Breast epithelium (tissue), 4 donors: Measurements from ENCODE around the gene RNFT1. TPM values are rescaled to one million over a fixed set of nuclear protein-coding genes. Genes with fewer than 3 reads are reported as not detected.
"Not testable (repeated sequence)": the region's sequence is repeated elsewhere in the genome, so short reads cannot be mapped to it uniquely, and the experiment has no call there.

Experiments used
- DNase-seq, 2 donors: peaks; one replicate each; pipeline ENCODE4 v3.0.0-alpha.2; 2019; ENCODE audit warnings: low spot score in 2 of 2
- H3K27ac ChIP-seq, 2 donors: fragments of 200-600 bp; sonication (generic) in 1 of 2; one replicate each; pipeline ENCODE4 v1.5.1; 2016 to 2019; ENCODE audit warnings: mild to moderate bottlenecking in 1 of 2
- H3K27me3 ChIP-seq, 2 donors: fragments of 200-600 bp; sonication (generic) in 1 of 2; one replicate each; pipeline versions ENCODE4 v1.5.1 to v1.6.0; 2017 to 2019; ENCODE audit warnings: control low read depth in 1 of 2, mild to moderate bottlenecking in 1 of 2
- H3K36me3 ChIP-seq: fragments of 200-600 bp; one replicate; pipeline ENCODE4 v1.5.1; 2019
- H3K4me1 ChIP-seq, 2 donors: fragments of 200-600 bp; sonication (generic); one replicate each; pipeline ENCODE4 v1.5.1; 2016 to 2019; ENCODE audit warnings: control low read depth in 1 of 2
- H3K4me3 ChIP-seq, 3 donors: fragments of 200-600 bp; sonication (generic); 1 replicate in 2 of 3; 2 replicates in 1 of 3; pipeline ENCODE4 v1.5.1; 2016 to 2019; ENCODE audit warnings: mild to moderate bottlenecking in 3 of 3, moderate library complexity in 2 of 3
- H3K9me3 ChIP-seq, 2 donors: fragments of 200-600 bp; sonication (generic) in 1 of 2; one replicate each; pipeline ENCODE4 v1.5.1; 2016 to 2019; ENCODE audit warnings: control low read depth in 1 of 2
- POLR2A ChIP-seq: fragments of 450-650 bp; IDR thresholded peaks from one replicate; pipeline ENCODE4 v1.6.1; 2016; ENCODE audit warnings: antibody characterized with exemption, mild to moderate bottlenecking, moderate library complexity
- POLR2AphosphoS5 ChIP-seq, 3 donors: sonication (generic); formaldehyde crosslinking; IDR thresholded peaks; one replicate each; pipeline ENCODE4 v1.6.1; 2017; ENCODE audit warnings: antibody characterized with exemption in 3 of 3
- intact Hi-C: fragments of 100-400 bp; cut with DNase I; formaldehyde crosslinking; loops from one replicate; pipeline ENCODE4 v1.15.1; 2023; ENCODE audit warnings: low total_unique reads
- total RNA-seq, 3 donors: library from RNA; depleted of rRNA; stranded (reverse); fragments of >200 nt; gene quantifications; one replicate each; pipeline ENCODE4 v1.1.0, GENCODE V29; 2016
- TF ChIP-seq, protein P1 (sequence below), 3 donors: fragments of 450-650 bp; IDR thresholded peaks; one replicate each; pipeline ENCODE4 v1.5.1; 2016 to 2017; ENCODE audit warnings: antibody characterized with exemption in 3 of 3, mild to moderate bottlenecking in 3 of 3, moderate library complexity in 3 of 3

Gene RNFT1
- total RNA-seq, 3 donors from 2014 or later, result 24.0 to 30.4 (median 25.6) TPM

DNA sequence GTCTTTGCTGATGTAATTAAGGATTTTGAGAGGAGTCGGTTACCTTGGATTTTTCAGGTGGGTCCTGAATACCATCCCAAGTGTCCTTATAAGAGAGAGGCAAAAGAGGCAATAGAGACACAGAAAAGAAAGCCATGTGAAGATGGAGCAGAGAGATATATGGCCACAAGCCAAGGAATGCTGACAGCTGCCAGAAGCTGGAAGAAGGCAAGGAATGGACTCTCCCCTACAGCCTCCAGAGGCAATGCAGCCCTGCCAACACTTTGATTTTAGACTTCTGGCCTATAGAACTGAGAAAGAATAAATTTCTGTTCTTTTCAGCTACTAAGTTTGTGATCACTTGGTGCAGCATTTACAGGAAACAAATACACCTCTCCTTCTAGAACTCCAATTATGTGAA lies 8.2 kb upstream of the RNFT1 start:
- H3K27ac ChIP-seq, result no peak overlapping the region
- H3K27me3 ChIP-seq, result no peaks in the 10 kb centered on the region
- H3K4me1 ChIP-seq, result no peaks in the 10 kb centered on the region
- intact Hi-C loops, result no loop called here
- H3K4me3 ChIP-seq, result no peak overlapping the region
- TF ChIP-seq POLR2A (no peak), POLR2AphosphoS5 (IDR thresholded peaks at IDR 0.05) (no peak)
- TF ChIP-seq, protein P1, sequence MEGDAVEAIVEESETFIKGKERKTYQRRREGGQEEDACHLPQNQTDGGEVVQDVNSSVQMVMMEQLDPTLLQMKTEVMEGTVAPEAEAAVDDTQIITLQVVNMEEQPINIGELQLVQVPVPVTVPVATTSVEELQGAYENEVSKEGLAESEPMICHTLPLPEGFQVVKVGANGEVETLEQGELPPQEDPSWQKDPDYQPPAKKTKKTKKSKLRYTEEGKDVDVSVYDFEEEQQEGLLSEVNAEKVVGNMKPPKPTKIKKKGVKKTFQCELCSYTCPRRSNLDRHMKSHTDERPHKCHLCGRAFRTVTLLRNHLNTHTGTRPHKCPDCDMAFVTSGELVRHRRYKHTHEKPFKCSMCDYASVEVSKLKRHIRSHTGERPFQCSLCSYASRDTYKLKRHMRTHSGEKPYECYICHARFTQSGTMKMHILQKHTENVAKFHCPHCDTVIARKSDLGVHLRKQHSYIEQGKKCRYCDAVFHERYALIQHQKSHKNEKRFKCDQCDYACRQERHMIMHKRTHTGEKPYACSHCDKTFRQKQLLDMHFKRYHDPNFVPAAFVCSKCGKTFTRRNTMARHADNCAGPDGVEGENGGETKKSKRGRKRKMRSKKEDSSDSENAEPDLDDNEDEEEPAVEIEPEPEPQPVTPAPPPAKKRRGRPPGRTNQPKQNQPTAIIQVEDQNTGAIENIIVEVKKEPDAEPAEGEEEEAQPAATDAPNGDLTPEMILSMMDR (IDR thresholded peaks at IDR 0.05), result no peak
- no peak for DNase-seq
- H3K9me3 ChIP-seq, result no peaks in the 10 kb centered on the region
- H3K36me3 ChIP-seq, result no peaks in the 10 kb centered on the region

GRCh38 chr17:59971771-59972170 lies 7.2 kb upstream of the RNFT1 start:
- DNase-seq, H3K36me3 ChIP-seq: not testable (repeated sequence)

DNA sequence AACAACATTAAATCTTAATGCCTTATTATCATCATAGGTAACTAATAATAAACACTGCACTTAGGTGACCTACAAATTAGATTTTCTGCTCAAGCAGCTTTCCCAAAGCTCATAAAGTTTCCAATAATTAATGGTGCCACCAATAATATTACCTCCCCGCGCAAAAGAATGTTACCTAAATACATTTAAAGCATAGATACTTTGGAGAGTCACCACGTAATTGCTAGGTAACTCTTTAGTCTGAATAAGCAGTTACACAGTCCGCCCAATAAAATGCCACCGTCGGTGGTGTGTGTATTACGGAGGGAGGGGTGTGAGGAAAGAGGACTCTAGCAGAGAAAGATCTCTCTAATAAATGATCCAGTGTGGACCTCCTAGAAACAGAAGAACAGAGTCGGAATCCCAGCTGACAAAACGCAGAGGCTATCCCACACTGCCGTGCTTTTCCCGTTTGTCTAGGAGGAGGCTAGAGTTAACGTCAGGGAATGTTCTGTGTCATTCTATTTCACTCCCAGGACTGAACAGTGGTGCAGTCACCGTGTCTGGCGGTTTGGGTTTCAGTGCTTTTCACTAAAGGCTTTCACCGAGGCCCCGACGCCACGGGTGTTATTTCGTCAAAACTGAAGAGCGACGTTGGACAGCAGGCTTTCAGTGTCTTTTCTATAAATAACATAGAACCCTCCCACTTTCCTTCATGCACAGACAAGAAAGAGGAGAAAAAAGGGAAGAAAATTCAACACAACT lies 630 bp downstream of the RNFT1 start:
- peak in 1 of 2 donors; percentile 37 for DNase-seq
- Histone ChIP-seq H3K27ac (peak overlapping the region; percentile 94 to 98), H3K9me3 (no peaks in the 10 kb centered on the region), H3K4me3 (peak overlapping the region; percentile 79 to 97 (median 79)), H3K4me1 (no peaks in the 10 kb centered on the region), H3K27me3 (no peaks in the 10 kb centered on the region), H3K36me3 (no peaks in the 10 kb centered on the region)
- intact Hi-C loops, result no loop called here
- TF ChIP-seq POLR2A (no peak), POLR2AphosphoS5 (IDR thresholded peaks at IDR 0.05) (no peak)
- TF ChIP-seq, protein P1 (IDR thresholded peaks at IDR 0.05), result no peak

More at GRCh38 chr17:59971771-59972170, 7.2 kb upstream of the RNFT1 start:
- H3K4me1 ChIP-seq, H3K4me3 ChIP-seq, H3K9me3 ChIP-seq, H3K27ac ChIP-seq, intact Hi-C loops, H3K27me3 ChIP-seq: not testable (repeated sequence)

DNA sequence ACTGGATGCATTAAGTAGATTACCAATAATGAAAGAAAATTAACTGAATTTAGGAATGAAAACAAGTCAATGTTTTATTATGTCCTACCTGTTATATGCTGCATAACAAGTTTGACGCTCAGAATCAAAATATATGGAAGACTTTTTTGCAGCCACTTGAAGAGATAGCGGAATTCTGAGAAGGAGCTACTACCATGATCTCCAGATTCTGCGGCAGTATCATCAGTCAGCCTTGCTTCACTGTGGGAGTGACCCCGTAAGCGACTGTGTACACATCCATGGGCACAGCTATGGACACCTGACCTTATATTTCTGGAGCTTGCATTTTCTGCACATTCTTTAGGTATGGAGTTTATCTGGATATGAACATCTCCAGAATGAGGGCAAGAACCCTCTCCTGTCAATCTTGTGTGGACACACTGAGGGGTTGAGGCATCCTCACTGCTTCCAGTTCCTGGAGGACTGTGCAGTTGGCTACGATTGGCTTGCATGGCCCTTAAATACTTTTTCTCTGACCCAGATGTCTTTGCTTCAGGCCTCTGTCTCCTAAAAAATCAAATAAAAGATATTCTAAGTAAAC lies 1.7 kb downstream of the RNFT1 start:
- TF ChIP-seq, protein P1 (IDR thresholded peaks at IDR 0.05), result no peak
- TF ChIP-seq POLR2AphosphoS5 (IDR thresholded peaks at IDR 0.05) (no peak), POLR2A (no peak)
- no peaks in the 10 kb centered on the region for H3K27me3 ChIP-seq
- intact Hi-C loops, result no loop called here
- no peaks in the 10 kb centered on the region for H3K4me1 ChIP-seq
- H3K36me3 ChIP-seq, result no peaks in the 10 kb centered on the region
- no peak for DNase-seq
- no peak overlapping the region for H3K27ac ChIP-seq
- H3K4me3 ChIP-seq, result peak overlapping the region in 1 of 3 donors; percentile 97
- no peaks in the 10 kb centered on the region for H3K9me3 ChIP-seq

DNA sequence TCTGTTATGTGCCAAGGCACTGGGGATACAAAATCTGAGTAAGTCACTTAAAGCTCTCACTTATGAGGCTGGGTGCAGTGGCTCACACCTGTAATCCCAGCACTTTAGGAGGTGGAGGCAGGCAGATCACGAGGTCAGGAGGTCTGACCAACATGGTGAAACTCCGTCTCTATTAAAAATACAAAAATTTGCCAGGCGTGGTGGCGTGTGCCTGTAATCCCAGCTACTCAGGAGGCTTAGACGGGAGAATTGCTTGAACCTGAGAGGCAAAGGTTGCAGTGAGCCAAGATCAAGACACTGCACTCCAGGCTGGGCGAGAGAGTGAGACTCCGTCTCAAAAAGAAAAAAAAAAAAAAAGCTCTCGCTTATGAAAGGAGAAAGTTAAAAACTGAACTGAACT lies 5.0 kb downstream of the RNFT1 start:
- H3K4me3 ChIP-seq, H3K27me3 ChIP-seq, H3K27ac ChIP-seq, H3K4me1 ChIP-seq, H3K9me3 ChIP-seq, intact Hi-C loops, DNase-seq, H3K36me3 ChIP-seq: not testable (repeated sequence)

DNA sequence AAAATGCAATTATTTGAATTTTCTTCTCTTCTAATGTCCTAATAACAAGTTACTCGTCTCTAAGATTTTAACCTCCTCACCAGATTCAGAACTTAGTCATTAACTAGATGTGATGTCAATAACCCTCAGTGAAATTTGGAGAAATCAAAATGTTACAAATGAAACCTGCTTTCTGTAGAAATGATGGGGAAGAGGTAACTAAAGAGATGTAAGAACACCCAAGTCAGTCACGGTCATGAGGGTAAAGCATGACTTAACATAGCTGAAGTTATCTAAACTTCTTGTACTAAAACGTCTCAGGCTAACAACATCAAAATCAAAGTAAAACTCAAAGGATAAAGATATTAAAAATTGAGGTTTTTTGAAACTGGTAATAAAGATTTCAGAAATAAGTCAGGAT lies 9.7 kb downstream of the RNFT1 start:
- no peak for TF ChIP-seq POLR2AphosphoS5 (IDR thresholded peaks at IDR 0.05)
- TF ChIP-seq POLR2A, result no peak
- TF ChIP-seq, protein P1 (IDR thresholded peaks at IDR 0.05), result no peak
- H3K27me3 ChIP-seq, result no peaks in the 10 kb centered on the region
- intact Hi-C loops, result no loop called here
- no peak overlapping the region for H3K27ac ChIP-seq
- H3K4me1 ChIP-seq, result no peaks in the 10 kb centered on the region
- no peak overlapping the region for H3K4me3 ChIP-seq
- DNase-seq, result no peak
- no peaks in the 10 kb centered on the region for H3K36me3 ChIP-seq
- no peaks in the 10 kb centered on the region for H3K9me3 ChIP-seq
